ENCODE measurements around the gene OSGIN1.

Gene OSGIN1

GRCh38 chr16:83983491-83983890 is 30.5 kb downstream of the OSGIN1 start:
- no peak for DNase-seq (ENCODE audit: low spot score)
- no peak for TF ChIP-seq CTCF (IDR thresholded peaks at IDR 0.05; ENCODE audit: extremely low read depth, insufficient read depth, missing control alignments)
- in situ Hi-C loops (cut with MboI; ENCODE audit: low pct_unique_long_range_greater_than_20kb, low sequenced_read_pairs, unreplicated experiment) = no loop called here

GRCh38 chr16:83989300-83989699 is 36.3 kb downstream of the OSGIN1 start:
- in situ Hi-C loops (cut with MboI; ENCODE audit: low pct_unique_long_range_greater_than_20kb, low sequenced_read_pairs, unreplicated experiment) = no loop called here
- DNase-seq (ENCODE audit: low spot score) = no peak
- TF ChIP-seq CTCF (IDR thresholded peaks at IDR 0.05; ENCODE audit: extremely low read depth, insufficient read depth, missing control alignments) = no peak

- TF ChIP-seq CTCF (IDR thresholded peaks at IDR 0.05; ENCODE audit: extremely low read depth, insufficient read depth, missing control alignments) = no peak
- DNase-seq (ENCODE audit: low spot score) = no peak
- in situ Hi-C loops (cut with MboI; ENCODE audit: low pct_unique_long_range_greater_than_20kb, low sequenced_read_pairs, unreplicated experiment) = no loop called here
These were observed 37.5 kb downstream of the OSGIN1 start for GRCh38 chr16:83990492-83990891.

- in situ Hi-C loops (cut with MboI; ENCODE audit: low pct_unique_long_range_greater_than_20kb, low sequenced_read_pairs, unreplicated experiment) = no loop called here
- DNase-seq (ENCODE audit: low spot score) = no peak
- no peak for TF ChIP-seq CTCF (IDR thresholded peaks at IDR 0.05; ENCODE audit: extremely low read depth, insufficient read depth, missing control alignments)
These were observed 39.6 kb downstream of the OSGIN1 start for GRCh38 chr16:83992624-83993023.

GRCh38 chr16:83994087-83994486 is 41.0 kb downstream of the OSGIN1 start:
- in situ Hi-C loops (cut with MboI; ENCODE audit: low pct_unique_long_range_greater_than_20kb, low sequenced_read_pairs, unreplicated experiment) = no loop called here

GRCh38 chr16:83994703-83995102 is 41.7 kb downstream of the OSGIN1 start:
- in situ Hi-C loops (cut with MboI; ENCODE audit: low pct_unique_long_range_greater_than_20kb, low sequenced_read_pairs, unreplicated experiment) = no loop called here
- no peak for DNase-seq (ENCODE audit: low spot score)
- no peak for TF ChIP-seq CTCF (IDR thresholded peaks at IDR 0.05; ENCODE audit: extremely low read depth, insufficient read depth, missing control alignments)

More at GRCh38 chr16:83994087-83994486, 41.0 kb downstream of the OSGIN1 start:
- TF ChIP-seq CTCF (IDR thresholded peaks at IDR 0.05; ENCODE audit: extremely low read depth, insufficient read depth, missing control alignments) = no peak
- no peak for DNase-seq (ENCODE audit: low spot score)

GRCh38 chr16:83995754-83996153 is 42.7 kb downstream of the OSGIN1 start:
- in situ Hi-C loops (cut with MboI; ENCODE audit: low pct_unique_long_range_greater_than_20kb, low sequenced_read_pairs, unreplicated experiment) = no loop called here
- no peak for DNase-seq (ENCODE audit: low spot score)

More at GRCh38 chr16:83995754-83996153, 42.7 kb downstream of the OSGIN1 start:
- TF ChIP-seq CTCF (IDR thresholded peaks at IDR 0.05; ENCODE audit: extremely low read depth, insufficient read depth, missing control alignments) = no peak

All from GM13977 (cell line).